Esophagus (tissue), 2 donors: ENCODE results near the gene JMJD8. TPM values are rescaled to one million over a fixed set of nuclear protein-coding genes. Genes with fewer than 3 reads are reported as not detected.
A peak's percentile ranks its signal among the peaks of the same experiment; 100 is the strongest.

Experiments
- H3K27ac ChIP-seq, 2 donors: one replicate each; pipeline ENCODE4 v1.5.1; 2013; ENCODE audit warnings: low read depth in 2 of 2, mild to moderate bottlenecking in 2 of 2, inconsistent platforms in 1 of 2, low read length in 1 of 2, moderate library complexity in 1 of 2
- H3K27me3 ChIP-seq, 2 donors: one replicate each; pipeline ENCODE4 v1.6.1; 2013; ENCODE audit warnings: low read length in 2 of 2, control low read depth in 1 of 2, mild to moderate bottlenecking in 1 of 2; ENCODE audit not compliant: insufficient read depth in 2 of 2, control insufficient read depth in 1 of 2
- H3K36me3 ChIP-seq, 2 donors: one replicate each; pipeline ENCODE4 v1.6.1; 2013; ENCODE audit warnings: low read length in 1 of 2; ENCODE audit not compliant: control insufficient read depth in 2 of 2, insufficient read depth in 2 of 2
- H3K4me1 ChIP-seq, 2 donors: one replicate each; pipeline ENCODE4 v1.6.1; 2013; ENCODE audit warnings: low read length in 1 of 2; ENCODE audit not compliant: control insufficient read depth in 2 of 2, insufficient read depth in 2 of 2
- H3K4me3 ChIP-seq, 2 donors: one replicate each; pipeline ENCODE4 v1.5.1; 2013; ENCODE audit warnings: low read length in 2 of 2, mild to moderate bottlenecking in 2 of 2, low read depth in 1 of 2, moderate library complexity in 1 of 2
- H3K9me3 ChIP-seq, 2 donors: one replicate each; pipeline ENCODE4 v1.6.1; 2013; ENCODE audit warnings: mild to moderate bottlenecking in 2 of 2, low read depth in 1 of 2, low read length in 1 of 2, moderate library complexity in 1 of 2; ENCODE audit not compliant: control insufficient read depth in 2 of 2, insufficient read depth in 1 of 2
- WGBS, 2 donors: extraction: QIAGEN DNeasy Blood & Tissue Kit; methylation state at CpG; one replicate each; pipeline ENCODE4 v1.1.7; 2013; 5-methylcytosine and 5-hydroxymethylcytosine counted together
- polyA plus RNA-seq, 2 donors: library from polyadenylated mRNA; stranded (reverse); fragments of 200-250 nt; gene quantifications; one replicate each; pipeline ENCODE4 v1.2.3, GENCODE V29; 2013
- donor health status: healthy with polysubstance abuse.
- donor health status: Bipolar disorder and iron deficiency.

The JMJD8 gene
- polyA plus RNA-seq, 2 donors: 41.0 to 55.4 TPM

DNA sequence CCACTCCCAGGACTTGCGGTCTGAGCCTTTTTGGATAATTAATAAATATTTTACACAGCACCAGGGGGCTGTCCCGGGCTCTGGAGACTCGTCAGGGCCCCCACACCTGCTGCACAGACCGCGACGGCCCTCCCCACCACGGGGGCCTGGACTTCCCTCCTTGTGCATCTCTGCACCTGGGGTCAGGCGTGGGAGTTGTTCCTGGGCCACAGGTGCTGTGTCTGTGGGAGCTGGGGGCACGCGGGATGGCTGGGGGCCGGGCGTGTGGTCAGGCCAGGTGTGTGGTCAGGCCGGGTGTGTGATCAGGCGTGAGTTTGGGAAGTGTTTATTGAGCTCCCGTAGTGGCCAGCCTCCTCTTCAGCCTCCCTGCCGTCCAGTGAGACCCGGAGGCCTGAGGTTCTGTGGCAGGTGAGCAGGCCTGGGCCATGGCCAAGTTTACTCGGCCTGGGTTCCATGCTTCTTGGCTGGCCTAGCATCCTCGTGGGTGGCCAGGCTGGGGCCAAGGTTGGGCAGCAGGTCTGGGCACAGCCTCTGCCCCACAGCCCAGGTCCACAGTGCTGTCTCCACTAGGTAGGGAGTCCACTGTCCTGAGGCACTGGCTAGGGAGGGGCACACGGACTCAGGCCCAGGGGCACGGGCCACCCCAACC lies 5.8 kb downstream of the JMJD8 start:
- Histone ChIP-seq H3K27me3 (no peaks in the 10 kb centered on the region), H3K4me1 (peaks cover 19 to 65% of the 10 kb centered on the region in 2 donors), H3K4me3 (no peak overlapping the region)

DNA sequence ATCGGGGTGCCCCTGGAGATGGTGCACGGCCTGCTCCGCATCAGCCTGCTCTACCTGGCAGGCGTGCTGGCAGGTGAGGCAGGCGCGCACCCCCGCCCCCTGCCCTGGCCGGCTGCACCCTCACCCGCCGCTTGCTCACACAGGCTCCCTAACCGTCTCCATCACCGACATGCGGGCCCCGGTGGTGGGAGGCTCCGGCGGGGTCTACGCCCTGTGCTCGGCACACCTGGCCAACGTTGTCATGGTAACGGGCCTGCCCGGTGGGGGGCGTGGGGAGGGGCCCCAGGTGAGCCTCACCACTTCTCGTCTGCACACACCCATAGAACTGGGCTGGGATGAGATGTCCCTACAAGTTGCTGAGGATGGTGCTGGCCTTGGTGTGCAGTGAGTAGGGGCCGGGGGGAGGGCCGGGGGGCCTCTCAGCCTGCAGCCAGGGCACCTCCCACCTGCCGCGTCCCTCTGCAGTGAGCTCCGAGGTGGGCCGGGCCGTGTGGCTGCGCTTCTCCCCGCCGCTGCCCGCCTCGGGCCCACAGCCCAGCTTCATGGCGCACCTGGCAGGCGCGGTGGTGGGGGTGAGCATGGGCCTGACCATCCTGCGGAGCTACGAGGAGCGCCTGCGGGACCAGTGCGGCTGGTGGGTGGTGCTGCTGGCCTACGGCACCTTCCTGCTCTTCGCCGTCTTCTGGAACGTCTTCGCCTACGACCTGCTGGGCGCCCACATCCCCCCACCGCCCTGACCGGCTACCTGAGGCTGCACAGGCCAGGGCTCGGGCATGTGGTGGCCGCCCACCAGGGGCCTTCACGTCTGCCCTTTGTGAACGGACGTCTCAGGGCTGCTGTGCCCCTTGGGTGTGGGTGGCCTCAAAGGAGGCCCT lies 6.6 kb downstream of the JMJD8 start:
- H3K27ac ChIP-seq: peak overlapping the region in 1 of 2 donors; percentile 22
- H3K36me3 ChIP-seq: peaks cover 2 to 33% of the 10 kb centered on the region in 2 donors
- no peaks in the 10 kb centered on the region for H3K9me3 ChIP-seq
- no peak overlapping the region for H3K4me3 ChIP-seq
- H3K4me1 ChIP-seq: peaks cover 19 to 61% of the 10 kb centered on the region in 2 donors
- no peaks in the 10 kb centered on the region for H3K27me3 ChIP-seq
- WGBS, 2 donors: 37 to 45% methylated on average over 51 to 57 of the region's 57 CpGs

More for the DNA sequence above, 5.8 kb downstream of the JMJD8 start:
- no peaks in the 10 kb centered on the region for H3K9me3 ChIP-seq
- 55 to 67% methylated on average over 21 of the region's 21 CpGs for WGBS, 2 donors
- peaks cover 0 to 32% of the 10 kb centered on the region in 2 donors for H3K36me3 ChIP-seq
- no peak overlapping the region for H3K27ac ChIP-seq

DNA sequence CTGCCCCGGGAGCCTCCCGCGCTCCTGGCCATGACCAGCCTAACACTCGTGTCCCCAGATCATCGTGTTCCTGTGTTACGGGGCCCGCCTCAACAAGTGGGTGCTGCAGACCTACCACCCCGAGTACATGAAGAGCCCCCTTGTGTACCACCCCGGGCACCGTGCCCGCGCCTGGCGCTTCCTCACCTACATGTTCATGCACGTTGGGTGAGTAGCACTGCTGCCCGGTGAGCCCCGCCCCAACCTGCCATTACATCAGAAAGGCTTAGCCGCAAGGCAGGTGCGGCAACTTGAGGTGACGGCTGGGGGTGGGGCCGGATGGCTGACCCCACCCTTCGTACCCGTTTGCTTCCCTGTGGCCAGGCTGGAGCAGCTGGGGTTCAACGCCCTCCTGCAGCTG lies 7.2 kb downstream of the JMJD8 start:
- Histone ChIP-seq H3K9me3 (no peaks in the 10 kb centered on the region), H3K36me3 (peaks cover 6 to 33% of the 10 kb centered on the region in 2 donors), H3K27ac (peak overlapping the region; percentile 12 to 45), H3K4me1 (peaks cover 18 to 57% of the 10 kb centered on the region in 2 donors), H3K27me3 (no peaks in the 10 kb centered on the region), H3K4me3 (no peak overlapping the region)
- WGBS, 2 donors: 41 to 46% methylated on average over 23 of the region's 23 CpGs

DNA sequence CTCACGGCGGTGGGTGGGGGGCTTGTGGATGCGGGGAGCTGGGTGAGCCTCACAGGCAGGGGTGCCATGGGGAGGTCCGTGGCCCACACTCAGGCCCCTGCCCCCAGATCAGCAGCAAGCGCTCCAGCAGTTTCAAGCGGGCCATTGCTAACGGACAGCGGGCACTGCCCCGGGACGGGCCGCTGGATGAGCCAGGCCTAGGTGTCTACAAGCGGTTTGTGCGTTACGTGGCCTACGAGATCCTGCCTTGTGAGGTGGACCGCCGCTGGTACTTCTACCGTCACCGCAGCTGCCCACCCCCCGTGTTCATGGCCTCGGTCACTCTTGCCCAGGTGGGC lies 7.6 kb downstream of the JMJD8 start:
- Histone ChIP-seq H3K4me3 (no peak overlapping the region), H3K27ac (peak overlapping the region; percentile 12 to 45), H3K27me3 (no peaks in the 10 kb centered on the region), H3K9me3 (no peaks in the 10 kb centered on the region), H3K36me3 (peaks cover 10 to 32% of the 10 kb centered on the region in 2 donors), H3K4me1 (peaks cover 14 to 54% of the 10 kb centered on the region in 2 donors)
- 53 to 68% methylated on average over 20 to 21 of the region's 21 CpGs for WGBS, 2 donors

DNA sequence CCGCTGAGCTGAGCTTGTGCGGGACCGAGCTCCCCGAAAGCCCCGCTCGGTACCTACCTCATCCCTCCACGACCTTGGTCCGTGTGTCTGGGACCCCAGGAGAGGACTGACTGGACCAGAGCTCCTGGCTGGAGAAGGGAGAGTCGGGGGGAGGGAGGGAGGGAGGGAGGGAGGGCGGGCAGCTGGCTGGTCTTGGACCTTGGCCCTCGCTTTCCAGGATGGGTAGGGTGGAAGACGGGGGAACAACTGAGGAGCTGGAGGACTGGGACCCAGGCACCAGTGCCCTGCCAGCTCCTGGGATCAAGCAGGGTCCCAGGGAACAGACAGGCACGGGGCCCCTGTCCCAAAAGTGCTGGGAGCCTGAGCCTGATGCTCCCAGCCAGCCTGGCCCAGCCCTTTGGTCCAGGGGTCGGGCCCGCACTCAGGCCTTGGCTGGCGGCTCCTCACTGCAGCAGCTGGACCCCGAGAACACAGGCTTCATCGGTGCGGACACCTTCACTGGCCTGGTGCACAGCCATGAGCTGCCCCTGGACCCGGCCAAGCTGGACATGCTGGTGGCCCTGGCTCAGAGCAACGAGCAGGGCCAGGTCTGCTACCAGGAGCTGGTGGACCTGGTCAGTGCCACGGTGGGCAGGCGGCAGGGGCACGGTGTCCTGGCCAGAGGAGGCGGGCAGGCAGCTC lies 8.1 kb downstream of the JMJD8 start:
- H3K27me3 ChIP-seq: no peaks in the 10 kb centered on the region
- H3K4me3 ChIP-seq: peak overlapping the region in 1 of 2 donors; percentile 10
- H3K9me3 ChIP-seq: no peaks in the 10 kb centered on the region
- peaks cover 9 to 48% of the 10 kb centered on the region in 2 donors for H3K4me1 ChIP-seq
- H3K27ac ChIP-seq: no peak overlapping the region
- H3K36me3 ChIP-seq: peaks cover 15 to 31% of the 10 kb centered on the region in 2 donors
- 36 to 41% methylated on average over 22 to 25 of the region's 25 CpGs for WGBS, 2 donors

DNA sequence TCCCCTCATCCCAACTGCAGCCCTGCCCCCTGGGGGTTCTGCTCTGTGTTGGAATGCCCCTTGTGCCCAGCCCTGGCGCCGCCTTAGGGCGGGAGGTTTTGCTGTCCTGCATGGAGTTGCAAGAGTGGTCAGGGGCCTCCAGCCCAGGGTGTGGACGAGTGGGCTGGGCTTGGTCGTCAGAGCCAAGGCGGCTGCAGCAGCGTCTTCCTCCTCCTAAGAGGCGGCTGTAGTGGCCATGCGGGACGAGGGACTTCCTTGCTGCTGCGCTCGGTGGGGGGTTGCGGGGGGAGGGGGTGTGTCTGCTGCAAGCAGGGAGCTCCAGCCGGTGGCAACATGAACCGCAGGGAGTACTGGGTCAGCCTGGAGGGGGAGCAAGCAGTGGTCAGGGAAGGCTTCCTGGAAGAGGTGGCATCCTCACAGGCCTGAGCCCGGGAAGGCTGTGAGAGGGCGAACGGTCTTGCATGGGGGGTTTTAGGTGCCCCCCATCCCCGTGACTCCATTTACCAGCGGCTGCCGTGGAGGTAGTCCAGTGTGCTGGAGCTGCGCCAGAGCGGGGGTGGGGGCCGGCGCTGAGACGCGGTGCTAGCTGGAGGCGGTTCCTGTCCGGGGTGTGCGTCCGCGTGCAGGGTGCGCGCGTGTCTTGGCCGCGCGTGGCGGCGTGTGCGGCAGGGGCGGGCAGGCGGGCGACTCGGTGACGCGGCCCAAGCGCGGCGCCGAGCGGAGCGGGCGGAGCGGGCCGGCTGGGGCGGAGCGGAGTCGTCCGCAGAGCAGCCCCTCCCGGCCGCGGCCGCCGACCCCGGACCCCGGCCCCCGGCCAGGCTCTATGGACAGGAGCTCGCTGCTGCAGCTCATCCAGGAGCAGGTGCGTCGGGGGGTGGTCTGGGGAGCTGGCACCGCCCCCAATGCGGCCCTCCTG lies 8.9 kb downstream of the JMJD8 start, which contains the start of gene RHBDL1:
RHBDL1 (plus strand) TSS at position 704 of the 916 bp plus-strand sequence; CDS start at position 824, 120 bp downstream.
- peak within 1 kb of the TSS in 1 of 2 donors; percentile 45 for H3K27ac ChIP-seq
- H3K4me1 ChIP-seq: peaks cover 6 to 46% of the 10 kb centered on the region in 2 donors
- 9 to 12% methylated on average over 38 to 73 of the region's 73 CpGs for WGBS, 2 donors
- H3K4me3 ChIP-seq: peak within 1 kb of the TSS; percentile 10 to 27
- peaks cover 18 to 39% of the 10 kb centered on the region in 2 donors for H3K36me3 ChIP-seq
- H3K9me3 ChIP-seq: no peaks in the 10 kb centered on the region
- no peaks in the 10 kb centered on the region for H3K27me3 ChIP-seq

DNA sequence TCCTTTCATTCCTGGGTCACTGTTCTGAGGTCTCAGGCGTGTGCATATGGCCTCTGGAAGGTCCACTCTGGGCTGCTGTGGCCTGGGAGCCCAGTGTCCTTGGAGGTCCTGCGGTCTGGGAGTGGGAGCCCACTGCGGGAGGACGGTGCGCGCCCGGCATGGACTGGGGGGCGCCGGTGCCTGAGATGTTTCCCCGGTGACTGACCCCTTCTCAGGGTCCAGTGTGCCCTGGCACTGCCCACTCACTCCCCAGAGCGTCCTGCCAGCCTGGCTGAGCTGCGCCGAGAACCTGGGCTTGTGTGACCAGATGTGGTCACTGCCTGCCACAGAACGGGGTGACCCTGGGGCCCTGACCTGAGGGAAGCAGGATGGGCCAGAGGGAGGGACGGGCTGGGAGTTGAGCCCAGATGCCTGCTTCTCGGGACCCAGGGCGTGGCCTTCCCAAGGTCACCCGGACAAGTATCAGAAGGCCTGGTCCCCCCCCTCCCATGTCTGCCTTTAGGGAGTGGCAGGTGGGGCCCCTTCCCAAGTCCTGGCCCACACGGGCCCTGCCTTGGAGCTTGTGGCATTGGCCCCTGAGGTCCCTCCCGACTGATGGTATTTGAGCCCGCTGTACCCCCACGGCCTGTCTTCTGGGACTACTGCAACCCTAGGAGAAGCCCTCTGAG lies 9.8 kb downstream of the JMJD8 start:
- Histone ChIP-seq H3K27ac (no peak overlapping the region), H3K9me3 (no peaks in the 10 kb centered on the region), H3K4me1 (peaks cover 6 to 44% of the 10 kb centered on the region in 2 donors), H3K36me3 (peaks cover 20 to 46% of the 10 kb centered on the region in 2 donors), H3K4me3 (no peak overlapping the region), H3K27me3 (no peaks in the 10 kb centered on the region)
- WGBS, 2 donors: 78 to 83% methylated on average over 19 to 22 of the region's 22 CpGs

DNA sequence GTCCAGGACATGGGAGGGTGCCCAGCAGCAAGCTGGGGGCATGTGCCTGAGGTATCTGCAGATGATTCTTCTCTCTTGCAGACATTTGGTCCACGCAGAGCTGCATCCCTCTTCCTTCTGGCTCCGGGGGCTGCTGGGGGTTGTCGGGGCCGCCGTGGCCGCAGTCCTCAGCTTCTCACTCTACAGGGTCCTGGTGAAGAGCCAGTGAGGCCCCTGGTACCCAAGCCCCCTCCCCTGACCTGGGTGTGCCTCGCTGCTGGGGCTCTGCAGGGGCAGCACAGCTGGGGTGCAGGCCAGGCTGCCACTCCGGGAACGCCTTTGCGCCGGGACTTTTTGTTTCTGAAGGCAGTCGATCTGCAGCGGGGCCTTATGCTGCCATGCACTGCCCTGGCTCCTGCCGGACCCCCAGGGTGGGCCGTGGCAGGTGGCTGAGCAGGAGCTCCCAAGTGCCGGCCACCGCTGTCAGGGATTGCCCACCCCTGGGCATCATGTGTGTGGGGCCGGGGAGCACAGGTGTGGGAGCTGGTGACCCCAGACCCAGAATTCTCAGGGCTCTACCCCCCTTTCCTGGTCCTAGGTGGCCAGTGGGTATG lies 10.6 kb downstream of the JMJD8 start:
- Histone ChIP-seq H3K4me1 (peaks cover 13 to 43% of the 10 kb centered on the region in 2 donors), H3K27me3 (no peaks in the 10 kb centered on the region), H3K27ac (no peak overlapping the region), H3K36me3 (peaks cover 20 to 48% of the 10 kb centered on the region in 2 donors), H3K4me3 (no peak overlapping the region), H3K9me3 (no peaks in the 10 kb centered on the region)
- 82 to 84% methylated on average over 18 of the region's 18 CpGs for WGBS, 2 donors
